ENCODE results near the gene OR14A16.

Gene OR14A16, protein sequence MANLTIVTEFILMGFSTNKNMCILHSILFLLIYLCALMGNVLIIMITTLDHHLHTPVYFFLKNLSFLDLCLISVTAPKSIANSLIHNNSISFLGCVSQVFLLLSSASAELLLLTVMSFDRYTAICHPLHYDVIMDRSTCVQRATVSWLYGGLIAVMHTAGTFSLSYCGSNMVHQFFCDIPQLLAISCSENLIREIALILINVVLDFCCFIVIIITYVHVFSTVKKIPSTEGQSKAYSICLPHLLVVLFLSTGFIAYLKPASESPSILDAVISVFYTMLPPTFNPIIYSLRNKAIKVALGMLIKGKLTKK

DNA sequence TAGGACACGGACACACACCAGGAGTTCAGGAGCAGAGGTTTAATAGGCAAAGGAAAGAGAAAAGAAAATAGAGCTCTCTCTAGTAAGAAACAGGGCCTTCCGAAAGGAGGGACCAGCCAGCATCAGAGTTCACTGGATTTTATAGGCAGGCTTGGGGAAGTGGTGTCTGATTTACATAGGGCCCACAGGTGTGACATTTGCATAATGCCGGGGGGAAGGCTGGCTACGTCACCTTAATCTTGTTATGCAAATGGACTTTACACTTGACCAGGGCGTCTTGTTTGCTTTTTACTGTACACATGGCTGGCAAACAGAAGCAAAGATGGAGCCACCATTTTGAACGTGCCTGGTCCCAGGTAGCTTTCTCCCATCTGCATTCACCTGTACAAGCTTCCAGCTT lies at the start of gene OR14A16:
OR14A16 (minus strand) TSS at position 97 of the 400 bp plus-strand sequence. CDS start 8,390 bp downstream, outside the sequence.
- no peak for DNase-seq (ENCODE audit: low read depth in 2 of 2, low spot score in 1 of 2)

DNA sequence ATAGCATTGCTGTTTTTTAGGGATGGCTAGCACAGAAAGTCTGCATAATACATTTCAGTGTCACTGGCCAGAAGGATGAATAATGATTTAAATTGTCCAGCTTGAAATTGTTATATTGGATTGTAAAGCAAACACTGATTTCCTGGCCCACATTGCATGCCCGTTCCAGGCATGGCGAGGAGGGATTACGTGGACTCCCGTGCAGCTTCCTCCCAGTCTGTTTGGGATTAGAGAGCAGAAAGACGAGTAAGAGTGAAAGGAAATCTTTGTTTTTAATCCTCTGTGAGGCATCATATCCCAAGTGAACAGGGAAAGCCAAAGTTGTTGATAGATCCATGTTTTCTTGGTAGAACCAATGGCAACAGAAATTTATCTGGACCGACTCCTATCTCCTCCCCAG lies 41.5 kb upstream of the OR14A16 start:
- DNase-seq (ENCODE audit: low read depth in 2 of 2, low spot score in 1 of 2) = no peak

DNA sequence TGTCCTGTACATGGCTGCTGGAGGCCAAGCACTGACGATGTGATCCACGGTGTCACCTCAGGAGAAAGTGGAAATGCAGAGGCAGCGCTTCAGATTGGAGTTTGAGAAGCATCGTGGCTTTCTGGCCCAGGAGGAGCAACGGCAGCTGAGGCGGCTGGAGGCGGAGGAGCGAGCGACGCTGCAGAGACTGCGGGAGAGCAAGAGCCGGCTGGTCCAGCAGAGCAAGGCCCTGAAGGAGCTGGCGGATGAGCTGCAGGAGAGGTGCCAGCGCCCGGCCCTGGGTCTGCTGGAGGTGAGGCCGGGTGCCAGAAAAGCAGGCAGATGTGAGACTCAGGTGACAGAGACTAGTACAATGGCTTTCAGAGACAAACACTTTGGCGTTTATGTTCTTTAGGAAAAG lies 40.7 kb upstream of the OR14A16 start:
- DNase-seq (ENCODE audit: low read depth in 2 of 2, low spot score in 1 of 2) = no peak

GRCh38 chr1:247862756-247863155 lies 38.8 kb upstream of the OR14A16 start:
- DNase-seq (ENCODE audit: low read depth in 2 of 2, low spot score in 1 of 2) = no peak

DNA sequence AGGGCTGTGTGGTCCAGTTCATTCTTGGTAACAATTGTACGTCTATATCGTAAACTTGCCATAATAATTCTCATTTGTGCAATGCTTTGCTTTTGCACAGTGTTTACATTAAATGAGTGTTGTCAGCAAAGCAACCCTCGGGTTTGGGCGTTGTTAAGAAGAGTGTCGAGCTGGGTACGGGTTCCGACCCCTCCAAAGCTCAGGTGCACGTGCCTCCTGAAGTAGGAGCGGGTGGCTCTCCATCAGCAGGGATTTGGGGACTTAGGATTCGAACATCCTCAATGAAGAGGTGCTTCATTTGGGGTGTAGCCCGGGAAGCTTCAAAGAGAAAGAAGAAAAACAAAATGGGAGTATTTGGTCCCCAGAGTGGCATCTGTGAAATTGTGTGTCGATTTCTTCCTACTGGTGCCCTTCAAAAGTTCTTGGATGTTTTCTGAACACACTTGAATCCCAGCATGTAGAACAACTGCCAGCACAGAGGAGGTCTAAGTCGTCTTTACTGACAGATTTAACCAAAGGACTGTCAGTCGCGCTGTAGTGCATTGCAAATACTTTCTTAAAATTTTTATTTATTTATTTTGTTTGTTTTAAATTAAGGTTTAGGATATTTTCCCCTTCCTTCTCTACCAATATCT lies 34.2 kb upstream of the OR14A16 start:
- no peak for DNase-seq (ENCODE audit: low read depth in 2 of 2, low spot score in 1 of 2)

- no peak for DNase-seq (ENCODE audit: low read depth in 2 of 2, low spot score in 1 of 2)
Observed at GRCh38 chr1:247857069-247857984, 33.4 kb upstream of the OR14A16 start, which contains the start of gene TRIM58. Gene TRIM58, plus strand, starts transcription at chr1:247857187. Its CDS starts 60 bp downstream, at chr1:247857247.

GRCh38 chr1:247855911-247856310 lies 32.0 kb upstream of the OR14A16 start:
- DNase-seq (ENCODE audit: low read depth in 2 of 2, low spot score in 1 of 2) = no peak

GRCh38 chr1:247854899-247855545 lies 31.1 kb upstream of the OR14A16 start:
- no peak for DNase-seq (ENCODE audit: low read depth in 2 of 2, low spot score in 1 of 2)

DNA sequence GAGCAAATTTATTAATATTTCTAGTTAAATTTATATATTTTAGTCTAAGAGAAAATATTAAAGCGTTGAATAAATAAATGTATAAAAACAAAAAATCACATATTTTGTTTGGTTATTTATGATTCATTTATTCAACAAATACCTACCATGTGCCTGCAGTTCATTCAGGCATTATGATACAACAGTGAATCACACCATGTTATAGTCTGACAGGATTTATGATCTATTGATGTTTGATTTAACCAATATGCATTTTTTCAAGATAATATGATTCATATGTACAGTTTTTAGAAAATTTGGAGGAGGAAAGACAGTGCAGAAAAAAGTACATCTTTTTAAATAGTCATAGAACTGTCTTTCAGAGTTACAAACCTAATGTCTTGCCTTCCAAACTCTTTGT lies 25.7 kb upstream of the OR14A16 start:
- DNase-seq (ENCODE audit: low read depth in 2 of 2, low spot score in 1 of 2) = no peak

GRCh38 chr1:247848346-247848745 lies 24.4 kb upstream of the OR14A16 start:
- DNase-seq (ENCODE audit: low read depth in 2 of 2, low spot score in 1 of 2) = no peak

DNA sequence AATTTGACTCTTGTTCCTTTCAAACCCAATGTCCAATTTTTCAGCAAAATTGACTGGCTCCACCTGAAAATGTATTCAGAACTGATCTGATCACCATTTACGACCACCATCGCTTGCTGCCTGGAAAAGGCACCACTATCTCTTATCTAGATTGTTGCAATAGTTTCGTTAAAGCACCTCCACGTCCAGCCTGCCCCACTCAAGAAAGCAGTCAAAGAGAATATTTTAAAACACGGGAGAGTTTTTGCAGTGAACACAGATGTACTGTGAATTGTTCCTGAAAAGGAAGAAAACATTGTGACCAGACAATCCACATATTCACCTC lies 21.7 kb upstream of the OR14A16 start:
- no peak for DNase-seq (ENCODE audit: low read depth in 2 of 2, low spot score in 1 of 2)

GRCh38 chr1:247845011-247845692 lies 21.2 kb upstream of the OR14A16 start:
- DNase-seq (ENCODE audit: low read depth in 2 of 2, low spot score in 1 of 2) = no peak

- DNase-seq (ENCODE audit: low read depth in 2 of 2, low spot score in 1 of 2) = no peak
Observed at GRCh38 chr1:247843411-247843810, 19.5 kb upstream of the OR14A16 start.

GRCh38 chr1:247841796-247842195 lies 17.9 kb upstream of the OR14A16 start, which contains the start of gene OR11L1:
Gene OR11L1, minus strand, starts transcription at chr1:247841896. Its CDS starts 0 bp downstream, at chr1:247841896.
- DNase-seq (ENCODE audit: low read depth in 2 of 2, low spot score in 1 of 2) = no peak

DNA sequence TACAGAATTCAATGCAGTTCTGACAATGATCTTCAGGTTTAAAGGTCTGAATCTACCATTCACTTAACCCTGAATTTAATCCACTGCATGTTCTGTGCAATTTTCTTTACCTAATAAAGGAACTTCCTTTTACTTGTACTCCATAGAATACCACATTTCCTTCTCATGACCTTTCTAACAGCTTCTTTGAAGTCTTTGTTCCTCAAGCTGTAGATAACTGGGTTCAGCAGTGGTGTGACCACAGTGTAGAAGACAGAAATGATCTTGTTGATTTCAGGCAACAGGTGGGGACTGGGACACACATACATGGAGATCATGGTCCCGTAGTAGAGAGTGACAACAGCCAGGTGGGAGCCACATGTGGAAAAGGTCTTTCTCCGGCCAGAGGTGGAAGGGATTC lies 16.9 kb upstream of the OR14A16 start:
- no peak for DNase-seq (ENCODE audit: low read depth in 2 of 2, low spot score in 1 of 2)

DNA sequence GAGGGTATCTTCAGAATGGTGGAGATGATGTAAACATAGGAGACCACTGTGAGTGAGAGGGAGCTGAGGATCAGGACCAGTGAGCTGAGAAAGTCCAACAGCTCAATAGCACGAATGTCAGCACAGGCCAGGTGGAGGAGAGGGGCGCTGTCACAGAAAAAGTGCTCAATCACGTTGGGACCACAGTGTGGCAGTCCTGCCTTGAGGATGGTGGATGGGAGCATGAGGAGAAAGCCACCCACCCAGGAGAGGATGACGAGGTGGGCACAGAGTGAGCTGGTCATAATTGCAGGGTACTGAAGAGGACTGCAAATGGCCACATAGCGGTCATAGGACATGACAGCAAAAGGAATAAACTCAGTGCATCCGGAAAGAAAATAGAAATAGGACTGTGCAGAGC lies 9.7 kb upstream of the OR14A16 start:
- no peak for DNase-seq (ENCODE audit: low read depth in 2 of 2, low spot score in 1 of 2)

GRCh38 chr1:247829656-247830055 lies 5.7 kb upstream of the OR14A16 start:
- no peak for DNase-seq (ENCODE audit: low read depth in 2 of 2, low spot score in 1 of 2)

DNA sequence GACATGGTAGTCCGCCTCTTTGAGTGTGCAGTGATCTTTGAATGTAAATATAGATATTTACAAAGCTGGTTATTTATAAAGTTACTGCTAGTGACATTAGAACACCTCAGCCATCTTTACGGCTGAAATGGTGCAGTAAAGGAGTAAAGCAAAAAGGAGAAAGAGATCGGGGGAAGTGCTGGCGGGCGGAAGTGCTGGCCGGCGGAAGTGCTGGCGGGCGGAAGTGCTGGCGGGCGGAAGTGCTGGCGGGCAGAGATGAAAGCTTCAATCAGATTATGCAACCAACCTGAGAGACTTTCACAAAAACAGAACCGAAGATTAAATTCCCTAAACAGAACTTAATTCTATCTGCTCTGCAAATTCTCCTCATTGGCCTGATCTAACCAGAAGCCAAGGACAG lies 1.4 kb upstream of the OR14A16 start:
- no peak for DNase-seq (ENCODE audit: low read depth in 2 of 2, low spot score in 1 of 2)

GRCh38 chr1:247822060-247822459 lies 1.9 kb downstream of the OR14A16 start:
- no peak for DNase-seq (ENCODE audit: low read depth in 2 of 2, low spot score in 1 of 2)

- DNase-seq (ENCODE audit: low read depth in 2 of 2, low spot score in 1 of 2) = no peak
Observed at GRCh38 chr1:247812637-247813036, 11.3 kb downstream of the OR14A16 start.

GRCh38 chr1:247797518-247797917 lies 26.4 kb downstream of the OR14A16 start:
- DNase-seq (ENCODE audit: low read depth in 2 of 2, low spot score in 1 of 2) = no peak

Measured in stimulated activated CD8-positive, alpha-beta memory T cell treated with anti-CD3 and anti-CD28 coated beads, Interleukin-4, amount 100 ng/mL, for 1 hour (primary cell).